Measurements from ENCODE around the gene NTM.

The NTM gene

DNA sequence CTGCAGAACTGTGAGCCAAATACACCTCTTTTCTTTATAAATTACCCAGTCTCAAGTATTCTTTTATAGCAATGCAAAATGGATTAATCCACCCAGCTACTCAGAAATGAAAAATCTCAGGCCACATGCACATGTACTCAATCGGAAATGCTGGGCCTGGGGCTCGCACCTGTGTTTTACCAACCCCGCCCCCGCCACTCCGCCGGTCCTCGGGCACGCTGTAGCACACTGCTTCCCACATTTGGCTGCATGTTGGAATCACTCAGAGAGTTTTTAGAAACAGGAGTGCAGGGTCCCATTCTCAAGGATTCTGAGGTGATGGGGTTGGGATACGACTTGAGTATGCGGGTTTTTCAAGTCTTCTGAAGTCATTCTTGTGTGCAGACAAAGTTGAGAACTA is 284.4 kb downstream of the NTM start:
- no peak for DNase-seq

DNA sequence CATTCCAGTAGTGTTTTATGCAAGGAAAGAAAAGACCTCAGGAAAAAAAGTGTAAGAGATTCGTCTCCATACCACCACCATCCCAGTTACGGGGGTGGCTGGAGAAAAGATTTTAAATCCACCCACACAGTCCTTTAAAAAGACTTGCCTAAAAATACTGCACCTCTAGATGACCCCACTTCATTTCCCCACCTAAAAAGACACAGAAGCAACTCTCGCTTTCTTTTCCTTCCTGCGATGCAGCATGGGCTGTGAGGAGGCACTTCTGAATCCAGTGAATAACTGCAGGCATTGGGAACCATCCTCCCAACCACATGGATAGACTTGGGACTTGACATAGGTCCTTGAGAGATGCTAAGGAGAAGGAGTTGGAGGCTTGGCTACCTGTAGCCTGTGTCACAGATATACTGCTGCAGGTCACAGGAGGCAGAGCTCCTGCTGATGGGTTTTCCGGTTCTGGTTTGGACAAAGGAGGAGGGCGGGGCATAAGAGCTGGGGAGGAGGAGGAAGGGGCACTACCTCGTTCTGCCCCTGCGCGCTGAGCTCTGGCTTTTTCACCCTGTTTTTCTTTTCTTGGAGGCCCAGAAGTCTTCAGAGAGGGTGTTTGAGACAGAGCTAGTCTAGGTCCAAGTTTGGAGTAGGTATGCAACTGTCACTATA is 285.9 kb downstream of the NTM start:
- no peak for DNase-seq

DNA sequence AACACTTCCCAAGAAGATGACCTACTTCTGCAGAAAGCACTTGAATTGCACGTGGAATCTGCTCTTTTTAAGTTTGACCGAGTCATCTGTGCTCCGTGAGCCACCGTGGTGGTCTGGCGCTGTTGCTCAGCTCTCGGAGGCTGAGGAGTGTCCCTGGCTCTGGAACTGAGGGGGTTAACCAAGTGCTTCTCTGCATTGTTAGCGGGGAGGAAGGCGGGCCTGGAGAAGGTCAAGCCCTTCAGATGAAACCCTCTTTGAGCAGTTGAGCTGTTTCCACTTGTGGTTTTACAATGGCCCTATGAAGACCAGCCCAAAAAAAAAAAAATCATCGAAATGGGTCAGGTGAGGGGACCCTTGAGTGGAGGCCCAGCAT is 286.4 kb downstream of the NTM start:
- no peak for DNase-seq

DNA sequence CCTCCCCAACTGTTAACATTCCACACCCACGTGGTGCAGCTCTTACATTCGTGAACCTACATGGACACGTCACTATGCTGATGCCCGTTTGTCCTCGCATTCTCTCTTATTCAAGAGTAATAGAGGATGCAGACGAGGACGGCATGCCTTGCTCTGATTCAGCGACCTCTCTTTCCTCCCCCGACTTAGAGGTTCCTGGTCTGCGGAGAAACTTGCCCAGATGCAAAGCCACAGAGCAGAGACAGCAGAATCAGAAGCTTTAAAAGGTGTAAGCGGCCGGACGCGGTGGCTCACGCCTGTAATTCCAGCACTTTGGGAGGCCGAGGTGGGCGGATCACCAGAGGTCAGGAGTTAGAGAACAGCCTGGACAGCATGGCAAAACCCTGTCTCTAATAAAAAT is 288.0 kb downstream of the NTM start:
- DNase-seq, result no peak

DNA sequence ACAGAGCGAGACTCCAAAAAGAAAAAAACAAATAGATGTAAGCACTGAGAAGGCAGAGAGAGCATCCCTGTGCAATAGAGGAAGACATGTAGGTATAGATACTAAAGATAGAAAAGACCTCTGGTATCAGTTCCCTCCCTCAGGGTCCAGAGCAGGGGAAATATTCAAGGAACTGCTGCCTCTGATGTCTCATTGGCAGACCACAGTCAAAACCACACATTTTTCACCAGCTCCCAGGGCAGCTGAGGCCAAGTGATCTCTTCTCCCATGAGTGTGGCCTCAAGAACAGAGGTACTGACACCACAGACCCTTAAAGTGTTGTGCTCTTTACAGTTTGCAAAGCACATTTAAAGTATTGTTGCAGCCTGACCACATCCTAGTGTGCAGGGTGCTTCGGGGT is 288.5 kb downstream of the NTM start:
- no peak for DNase-seq

DNA sequence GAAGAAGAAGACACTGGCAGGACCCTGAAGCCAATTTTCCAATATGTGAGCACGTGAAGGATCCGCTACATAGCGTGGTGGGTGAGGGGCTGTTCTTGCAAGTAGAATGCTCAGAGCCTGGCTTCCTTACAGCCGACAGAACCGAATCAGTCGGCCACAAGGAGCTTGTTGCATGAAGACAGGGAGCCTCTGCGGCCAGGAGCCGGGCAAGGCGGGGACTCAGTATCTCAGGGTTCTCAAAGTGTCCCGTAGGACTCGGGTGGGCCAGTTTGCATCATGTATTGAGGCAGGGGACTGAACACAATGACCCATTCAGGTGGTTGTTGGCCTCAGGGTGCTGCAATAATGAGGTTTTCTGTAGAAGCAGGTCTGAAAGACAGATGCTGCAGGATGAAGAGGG is 289.5 kb downstream of the NTM start:
- DNase-seq, result no peak

DNA sequence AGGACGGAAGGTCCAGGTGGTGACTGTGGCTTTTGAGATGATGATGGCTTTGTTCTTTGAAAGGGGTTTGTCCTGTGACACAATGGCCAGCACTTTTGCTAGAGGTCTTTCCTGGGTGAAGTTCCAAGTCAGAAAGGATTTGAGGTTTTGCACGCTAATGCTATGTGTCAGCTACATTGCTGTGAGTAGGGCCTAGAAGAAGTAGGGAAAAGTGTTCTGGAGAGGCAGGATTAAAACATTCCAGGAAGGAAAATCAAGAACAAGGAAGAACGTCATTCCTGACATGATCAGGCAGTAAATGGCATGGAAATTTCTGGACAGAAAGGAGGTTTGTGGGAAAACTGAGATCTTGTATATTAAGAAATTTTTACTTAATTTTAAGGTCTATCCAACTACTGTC is 290.7 kb downstream of the NTM start:
- no peak for DNase-seq

DNA sequence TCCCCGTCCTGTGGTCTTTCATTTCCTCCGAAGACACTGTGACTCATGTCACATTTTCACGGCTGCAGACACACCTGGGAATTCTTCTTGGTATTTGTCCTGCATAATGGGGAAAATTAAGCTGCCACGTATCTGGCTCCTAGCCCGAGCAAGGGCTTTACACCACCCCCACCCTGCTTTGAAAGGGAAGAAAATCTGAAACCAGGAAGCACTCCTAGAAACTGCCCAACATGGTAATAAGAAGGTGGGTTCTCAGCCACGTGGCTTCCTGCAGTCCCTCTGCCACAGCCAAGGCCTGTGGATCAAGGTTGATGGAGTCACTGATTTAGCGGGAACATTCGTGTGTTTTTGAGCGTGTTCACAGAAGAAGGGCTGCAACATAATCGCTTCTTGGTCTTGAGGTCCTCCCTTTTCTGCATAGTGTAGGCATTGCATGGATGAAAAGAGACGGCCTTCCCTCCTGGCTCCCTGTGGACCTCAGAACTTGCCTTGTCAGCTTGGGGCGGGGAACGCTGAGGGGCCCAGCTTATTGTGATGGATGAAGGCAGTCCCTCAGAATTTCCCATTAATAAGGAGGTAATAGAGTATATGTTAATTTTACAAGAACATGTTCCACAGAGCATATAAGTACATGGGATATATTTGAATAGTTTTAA is 292.0 kb downstream of the NTM start:
- no peak for DNase-seq

DNA sequence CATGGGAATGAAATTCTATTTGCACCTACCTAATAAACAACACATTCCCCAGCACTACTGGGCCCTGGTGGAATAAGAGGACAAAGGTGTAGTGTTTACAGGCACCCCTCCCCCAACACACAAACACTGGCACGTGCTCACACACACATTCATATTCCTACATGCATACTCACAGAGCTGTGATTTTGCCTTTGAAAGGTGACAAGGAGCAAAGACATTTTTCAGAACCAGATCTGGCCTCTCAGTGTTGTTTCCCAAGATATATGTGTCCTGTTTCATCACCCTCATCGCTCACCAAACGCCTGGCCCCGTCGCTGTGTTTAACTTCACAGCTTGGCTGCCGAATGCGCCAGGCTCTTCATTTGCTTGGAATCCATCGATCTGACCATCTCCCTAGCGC is 292.6 kb downstream of the NTM start:
- no peak for DNase-seq

DNA sequence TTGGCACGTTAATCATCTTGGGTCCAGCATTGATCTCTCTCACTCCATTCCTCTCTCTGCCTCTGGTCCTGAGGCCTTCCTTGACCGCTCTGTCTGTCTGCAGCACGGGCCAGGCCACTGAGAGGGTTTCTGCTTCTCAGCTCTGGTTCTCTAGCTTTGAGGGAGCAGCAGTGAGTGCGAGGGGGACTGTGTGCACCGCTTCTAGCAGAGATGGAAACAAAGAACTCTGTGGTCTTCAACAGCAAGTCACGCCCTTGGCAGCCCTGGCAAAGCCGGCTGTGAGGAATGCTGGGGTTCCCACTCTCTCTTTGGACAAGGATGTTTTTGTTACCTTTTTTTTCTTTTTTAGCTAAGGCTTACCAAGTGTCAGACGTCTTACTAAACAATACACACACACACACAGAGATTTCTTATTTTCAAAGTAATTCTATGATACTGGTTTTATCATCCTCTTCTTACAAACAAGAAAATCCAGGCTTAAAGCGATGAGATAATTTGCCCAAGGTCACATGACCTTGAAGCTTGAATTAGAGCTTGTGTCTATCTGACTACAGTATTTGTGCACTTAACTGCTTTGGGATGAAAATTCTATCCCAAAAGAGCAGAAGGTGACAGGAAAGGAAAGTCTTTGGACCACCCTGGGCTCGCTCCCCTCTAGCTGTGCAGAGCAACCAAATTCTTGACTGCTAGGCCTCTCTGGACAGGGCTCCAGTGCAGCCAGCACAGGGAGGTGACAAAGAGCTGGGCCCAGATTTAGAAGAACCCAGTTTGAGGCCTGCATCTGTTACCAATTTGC is 293.2 kb downstream of the NTM start:
- no peak for DNase-seq

DNA sequence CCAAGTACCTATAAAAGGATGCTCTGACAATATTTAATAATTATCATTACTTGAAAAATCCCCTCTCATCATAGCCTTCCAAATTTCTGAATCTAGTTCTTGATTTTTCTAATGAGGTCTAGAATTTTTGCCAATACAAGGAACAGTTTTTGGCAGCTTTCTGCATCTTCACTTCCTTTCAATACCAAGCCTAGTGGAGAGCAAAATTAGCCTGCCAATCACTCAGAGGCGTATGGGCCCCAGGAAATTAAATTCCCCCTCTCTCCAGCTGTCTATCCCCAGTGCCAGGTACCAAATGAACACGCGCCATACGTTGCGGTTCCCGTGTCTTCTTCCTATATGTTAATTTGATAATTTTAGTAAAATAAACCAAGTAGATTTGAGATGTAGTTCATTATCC is 293.9 kb downstream of the NTM start:
- no peak for DNase-seq

DNA sequence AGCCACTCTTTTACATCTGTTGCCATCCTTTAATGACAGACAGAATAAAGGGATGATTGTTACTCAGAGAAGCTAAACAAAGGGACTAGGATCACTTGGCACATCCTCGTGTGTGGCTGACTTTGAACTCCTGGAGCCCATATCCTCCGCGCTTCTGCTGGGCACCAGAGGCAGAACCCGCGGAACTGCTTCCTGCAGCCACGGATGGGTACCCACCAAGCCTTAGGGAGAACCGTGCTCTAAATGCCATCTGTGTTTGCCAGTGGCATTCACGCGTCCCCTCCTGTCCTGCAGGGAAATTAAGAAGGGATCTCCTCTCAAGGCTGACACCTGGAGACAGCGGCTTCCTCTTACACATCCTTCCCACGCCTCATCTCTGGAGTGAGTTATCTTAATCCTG is 294.4 kb downstream of the NTM start:
- no peak for DNase-seq

DNA sequence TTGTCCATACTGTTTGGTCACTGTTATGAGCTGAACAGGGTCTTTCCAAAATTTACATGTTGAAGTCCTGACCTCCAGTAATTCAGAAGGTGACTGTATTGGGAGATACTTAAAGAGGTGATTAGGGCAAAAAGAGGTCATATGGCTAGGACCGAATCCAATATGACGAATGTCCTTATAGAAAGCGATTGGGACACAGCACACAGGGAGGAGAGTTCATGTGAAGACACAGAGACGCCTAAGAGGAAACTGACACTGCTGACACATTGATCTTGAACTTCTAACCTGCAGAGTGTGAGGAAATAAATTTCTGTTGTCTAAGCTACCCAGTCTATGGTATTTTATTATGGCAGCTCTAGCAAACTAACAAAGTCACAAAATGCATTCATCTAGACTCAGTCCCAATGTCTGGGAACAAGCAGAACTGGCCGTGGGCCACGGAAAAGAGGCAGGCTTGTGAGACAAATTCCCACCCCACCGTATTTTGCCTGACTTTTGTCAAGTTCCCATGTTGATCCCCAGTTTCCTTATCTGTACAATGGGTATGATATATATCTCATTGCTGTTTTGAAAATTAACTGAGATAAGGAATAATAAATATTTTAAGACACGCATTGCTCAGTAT is 295.0 kb downstream of the NTM start:
- no peak for DNase-seq

DNA sequence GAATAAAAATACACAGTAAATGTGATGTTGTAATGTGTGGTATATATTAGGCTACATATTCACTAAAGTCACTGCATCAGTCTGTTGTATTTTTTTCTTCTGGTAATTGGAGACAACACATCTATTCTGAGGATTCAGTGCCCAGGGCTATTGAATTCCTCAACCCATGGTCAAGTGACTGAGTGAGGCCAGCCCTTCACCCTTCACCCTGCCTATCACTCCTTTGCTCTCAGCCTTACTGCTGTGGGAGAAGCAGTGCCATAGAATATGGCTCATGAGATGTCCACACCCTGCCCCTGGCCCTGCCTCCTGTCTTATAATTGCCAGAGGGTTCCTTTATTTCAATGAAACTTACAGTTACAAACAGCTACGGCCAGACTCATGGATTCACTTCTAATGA is 295.6 kb downstream of the NTM start:
- DNase-seq, result no peak

DNA sequence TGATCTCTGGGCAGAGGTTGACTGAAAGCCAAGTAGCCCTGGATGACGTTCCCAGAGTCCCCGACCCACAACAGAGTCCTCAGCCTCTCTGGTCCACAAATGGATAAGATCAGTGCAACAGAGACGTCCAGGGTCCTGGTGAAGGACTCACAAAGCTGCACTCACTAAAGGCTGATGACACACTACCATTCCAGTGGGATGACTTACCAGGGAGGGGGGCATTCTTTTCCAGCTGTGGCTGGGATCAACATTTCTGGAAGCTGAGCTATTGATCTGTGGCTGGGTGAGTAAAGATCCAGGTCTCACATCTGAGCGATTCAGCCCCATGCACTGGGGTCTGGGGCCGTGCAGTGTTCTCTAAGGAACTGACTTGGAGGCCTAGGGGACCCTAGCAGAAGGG is 296.2 kb downstream of the NTM start:
- no peak for DNase-seq

DNA sequence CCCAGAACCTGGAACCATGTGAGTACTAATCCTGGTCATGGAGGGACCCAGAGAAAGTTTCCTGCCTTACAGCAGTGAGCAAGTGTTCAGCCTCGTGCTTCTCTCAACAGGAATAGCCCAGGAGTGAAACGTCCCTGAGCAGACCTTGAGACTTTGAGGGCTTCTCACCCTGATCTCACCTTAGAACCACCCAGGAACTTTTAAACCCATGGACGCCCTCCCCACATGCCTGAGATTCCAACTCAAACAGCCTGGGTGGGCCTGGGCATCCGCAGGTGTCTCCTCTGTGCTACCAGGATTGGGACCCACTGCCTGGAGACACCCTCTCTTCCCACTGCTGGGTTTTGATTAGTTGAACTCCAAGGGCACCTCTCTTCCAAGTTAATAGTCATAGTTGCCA is 297.2 kb downstream of the NTM start:
- no peak for DNase-seq

DNA sequence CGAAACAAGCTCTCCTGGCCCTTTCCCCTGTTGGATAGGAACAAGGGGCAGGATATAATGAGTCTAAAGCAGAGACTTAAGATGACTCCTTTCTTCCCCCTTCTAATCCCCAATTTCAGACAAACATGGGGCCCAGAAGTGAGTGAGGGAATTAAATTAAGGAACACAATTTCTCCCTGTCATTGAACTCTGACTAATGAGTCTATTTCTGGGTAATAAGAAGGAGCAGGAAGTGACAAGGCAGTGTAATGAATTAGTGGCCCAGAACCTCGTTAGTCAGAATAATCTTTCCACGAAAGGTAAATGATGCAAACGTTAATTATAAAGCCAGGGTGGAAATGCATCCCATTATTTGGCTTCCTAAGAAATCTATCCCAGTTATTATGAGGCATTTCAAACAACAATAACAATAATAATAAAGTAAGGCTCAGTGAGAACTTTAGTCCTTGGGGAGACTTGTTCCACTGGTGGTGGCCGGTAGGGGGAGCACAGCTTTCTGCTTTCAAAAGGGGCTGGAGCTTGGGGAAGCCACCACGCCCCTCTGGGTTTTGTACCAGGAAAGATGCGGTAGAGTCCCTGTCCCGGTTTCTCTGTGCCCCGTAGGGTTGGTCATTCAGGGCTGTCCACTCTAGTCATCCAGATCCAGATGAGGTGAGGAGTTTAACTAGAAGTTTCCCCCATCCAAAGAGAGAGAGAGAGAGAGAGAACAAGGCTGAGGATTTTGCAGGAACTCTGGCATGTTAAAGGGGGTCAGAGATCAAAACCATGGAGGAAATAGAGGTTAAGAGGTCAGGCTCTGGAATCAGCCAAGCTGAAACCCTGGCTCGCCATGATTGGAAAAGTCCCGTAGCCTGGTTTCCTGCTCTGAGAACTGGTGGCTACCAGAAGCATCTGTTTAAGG is 298.3 kb downstream of the NTM start:
- DNase-seq, result no peak

DNA sequence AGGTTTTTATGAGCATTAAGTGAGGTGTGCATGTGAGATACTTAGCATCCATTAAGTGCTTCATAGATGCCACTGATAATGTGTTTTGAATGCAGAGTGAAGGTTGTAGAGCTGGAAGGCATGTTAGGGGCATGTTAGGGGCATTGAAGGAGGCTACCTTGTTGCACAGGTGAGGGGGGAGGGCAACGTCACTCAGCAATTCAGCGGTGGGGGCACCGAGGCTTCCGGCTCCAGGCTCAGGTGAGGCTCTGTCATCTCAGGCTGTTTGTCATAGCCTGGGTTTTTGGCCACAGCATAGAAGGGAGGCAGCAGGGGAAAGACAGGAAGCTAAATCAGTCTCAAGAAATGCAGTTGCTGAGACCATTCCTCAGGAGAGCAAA is 299.0 kb downstream of the NTM start:
- no peak for DNase-seq

DNA sequence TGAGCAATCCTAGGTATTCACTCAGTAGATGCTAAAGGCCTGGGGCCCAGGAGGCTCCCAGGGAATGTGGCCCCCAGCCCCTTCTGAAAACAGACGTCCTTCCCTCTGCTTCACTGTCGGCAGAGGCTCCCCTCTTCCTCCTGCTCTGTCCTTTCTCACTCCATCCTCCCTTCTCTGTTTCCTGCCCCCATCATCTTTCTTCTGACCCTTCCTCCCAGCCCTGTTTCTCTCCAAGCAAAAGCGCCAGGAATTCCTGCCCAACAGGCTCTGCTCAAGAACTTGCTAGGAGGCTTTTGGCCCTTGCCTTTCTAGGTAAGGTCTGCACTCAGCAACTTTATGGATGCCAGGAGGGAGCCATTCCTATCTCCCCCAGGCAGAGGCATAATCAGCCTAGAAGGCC is 300.5 kb downstream of the NTM start:
- DNase-seq, result no peak

DNA sequence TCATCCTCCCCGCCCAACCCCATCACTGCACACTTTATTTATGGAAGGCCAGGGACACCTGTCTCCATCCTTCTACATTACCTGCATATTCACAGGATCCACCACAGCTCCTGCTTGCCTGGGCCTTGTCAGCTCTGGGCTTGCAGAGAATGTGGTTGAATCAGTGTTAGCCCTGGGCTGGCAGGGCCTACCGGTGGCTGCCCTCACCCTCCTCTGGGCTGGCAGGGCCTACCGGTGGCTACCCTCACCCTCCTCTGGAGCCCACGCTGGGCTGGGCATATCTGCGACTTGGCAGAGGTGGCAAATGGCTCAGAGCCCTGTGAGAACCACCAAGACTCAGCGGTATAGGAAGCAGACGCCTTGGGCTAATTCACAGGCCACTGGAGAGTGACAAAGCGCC is 300.9 kb downstream of the NTM start:
- no peak for DNase-seq

DNA sequence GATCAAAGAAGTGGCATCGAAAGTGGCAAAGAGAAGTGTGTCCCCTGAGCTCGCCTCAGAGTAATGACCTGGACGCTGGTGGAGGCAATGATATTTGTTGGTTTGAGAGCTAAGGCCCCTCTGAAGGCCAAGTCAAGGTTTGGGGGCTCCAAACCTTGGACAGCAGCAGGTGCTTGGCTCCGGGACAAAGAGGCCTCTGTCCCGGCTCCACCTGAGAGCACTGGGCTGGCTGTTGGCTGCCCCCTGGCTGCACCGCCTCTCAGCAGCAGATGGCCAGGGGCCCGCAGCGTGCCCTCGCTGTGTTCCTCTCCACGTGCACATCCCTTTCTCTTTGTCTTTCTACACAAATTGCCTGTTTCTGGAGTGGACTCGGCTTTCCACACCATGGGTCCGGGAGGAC is 301.3 kb downstream of the NTM start:
- DNase-seq, result no peak

DNA sequence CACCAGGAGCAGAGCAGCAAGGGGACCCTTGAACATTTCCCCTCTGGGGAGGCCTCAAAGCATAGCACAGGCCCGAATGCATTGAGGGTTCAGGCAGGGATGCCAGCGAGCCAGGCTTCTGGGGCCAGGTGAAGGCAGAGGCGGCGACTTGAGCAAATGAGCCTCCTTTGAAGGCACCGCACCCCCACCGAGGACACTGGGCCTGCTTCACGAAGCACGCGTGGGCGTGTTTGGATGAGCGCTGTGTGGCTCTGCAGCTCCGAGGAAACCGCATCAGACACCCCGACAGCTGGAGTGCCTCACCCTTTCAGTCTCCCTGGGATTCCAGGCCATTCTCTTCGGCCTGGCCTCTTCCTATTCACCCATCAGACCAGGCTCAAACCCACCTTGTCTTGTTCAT is 301.8 kb downstream of the NTM start:
- no peak for DNase-seq

Measured in T-helper 9 cell (primary cell).